HAP-1 (cell line): ENCODE data around the gene RNF150.

Experiments used
- DNase-seq, 2 experiments: peaks; one replicate each; pipeline ENCODE4 v3.0.0-alpha.2; 2016 to 2020; ENCODE audit warnings: low spot score in 2 of 2
- H3K27me3 ChIP-seq: fragments of 250-450 bp; sonication (Bioruptor Pico); 2 replicates; pipeline ENCODE4 v1.5.1; 2020; ENCODE audit warnings: low read depth, mild to moderate bottlenecking, moderate library complexity
- H3K36me3 ChIP-seq: fragments of 250-450 bp; sonication (Bioruptor Pico); replicated peaks from 2 replicates; pipeline ENCODE4 v1.5.1; 2020; ENCODE audit warnings: mild to moderate bottlenecking
- H3K4me1 ChIP-seq: fragments of 250-450 bp; sonication (Bioruptor Pico); 2 replicates; pipeline ENCODE4 v1.5.1; 2020; ENCODE audit warnings: mild to moderate bottlenecking
- H3K4me3 ChIP-seq: fragments of 250-450 bp; sonication (Bioruptor Pico); 2 replicates; pipeline ENCODE4 v1.5.1; 2020; ENCODE audit warnings: mild to moderate bottlenecking, moderate library complexity
- H3K9me3 ChIP-seq: fragments of 250-450 bp; sonication (Bioruptor Pico); 2 replicates; pipeline ENCODE4 v1.5.1; 2020; ENCODE audit warnings: mild to moderate bottlenecking, moderate library complexity
- in situ Hi-C: fragments of 300-500 bp; cut with MboI; formaldehyde crosslinking; loops from 3 replicates; pipeline ENCODE4 v1.14.3; 2020; ENCODE audit warnings: low sequenced_read_pairs, inconsistent platforms, mixed read lengths

RNF150 gene

DNA sequence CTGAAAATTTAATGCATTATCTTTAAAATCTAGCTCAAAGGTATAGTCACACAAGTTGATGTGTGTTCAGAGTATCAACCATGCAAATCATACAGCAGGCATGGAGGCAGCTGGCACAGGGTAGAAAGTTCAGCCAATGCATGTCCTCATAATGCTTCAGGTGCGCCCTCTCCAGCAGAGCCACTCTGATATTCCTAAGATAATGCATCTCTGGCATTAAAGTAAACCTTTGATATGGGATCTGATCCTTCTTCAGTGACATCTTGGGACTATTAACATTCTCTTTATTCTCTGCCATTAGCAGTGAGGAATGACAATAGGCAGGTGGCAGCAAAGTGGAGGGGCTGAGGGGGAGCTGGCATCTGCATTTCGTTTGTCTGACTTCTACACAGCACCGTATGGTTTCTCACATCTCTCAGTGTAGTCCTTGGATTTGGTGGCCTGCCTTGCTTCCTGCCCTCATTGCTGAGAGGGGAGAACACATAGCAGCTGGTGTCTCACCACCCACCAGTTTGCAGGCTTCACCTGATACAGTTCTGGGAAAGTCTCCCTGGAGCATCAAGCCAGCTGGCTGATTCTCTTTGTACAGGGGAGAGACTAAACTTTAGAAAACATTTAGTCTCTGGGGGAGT, 208.4 kb downstream of the RNF150 start:
- Histone ChIP-seq H3K27me3 (no peaks in the 10 kb centered on the region), H3K4me3 (no peak overlapping the region), H3K9me3 (no peaks in the 10 kb centered on the region), H3K4me1 (no peaks in the 10 kb centered on the region), H3K36me3 (no peaks in the 10 kb centered on the region)
- DNase-seq: no peak
- in situ Hi-C loops: no loop called here

DNA sequence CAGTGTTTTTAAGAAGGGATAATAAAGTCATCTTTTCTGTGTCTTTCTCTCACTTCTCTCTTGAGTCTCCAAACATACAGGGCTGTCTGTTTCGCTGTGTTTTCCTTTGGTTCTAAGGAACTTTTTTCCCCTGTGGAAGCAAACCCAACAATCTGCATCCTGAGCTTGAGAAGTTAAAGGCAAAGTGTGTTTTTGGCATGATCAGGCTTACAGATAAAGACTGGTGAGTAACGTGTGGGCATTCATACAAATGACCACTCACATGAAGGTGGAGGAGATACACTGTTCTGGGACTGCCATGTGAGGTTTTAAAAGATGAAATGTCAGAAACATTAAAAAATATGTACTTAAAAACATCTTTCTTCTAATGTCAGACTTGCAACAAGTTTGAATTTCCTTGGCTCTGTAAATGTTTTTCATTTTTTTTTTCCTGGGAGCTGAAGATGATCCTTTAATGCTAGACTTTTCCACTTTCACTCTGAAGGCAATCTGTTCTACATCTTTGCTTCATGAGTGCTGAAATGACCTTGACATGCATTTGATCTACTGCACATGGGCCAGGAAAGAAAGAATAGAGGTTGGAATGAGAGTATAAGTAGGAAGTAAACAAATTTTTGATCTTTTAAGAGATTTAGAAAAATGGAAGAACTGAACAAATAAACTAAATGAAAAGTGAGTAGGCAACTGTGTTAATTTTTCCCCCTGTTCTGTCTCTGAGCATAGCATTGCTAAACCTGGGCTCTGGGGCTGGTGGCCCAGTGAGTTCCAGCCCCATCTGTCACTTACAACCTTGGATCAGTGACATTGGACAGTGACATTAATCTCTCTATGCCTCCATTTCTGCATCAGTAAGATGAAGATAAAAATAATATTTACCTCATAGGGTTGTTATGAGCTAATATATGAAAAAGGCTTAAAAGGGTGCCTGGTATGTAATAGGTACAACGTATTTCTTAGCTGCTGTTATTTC, 226.0 kb downstream of the RNF150 start:
- no peaks in the 10 kb centered on the region for H3K9me3 ChIP-seq
- H3K27me3 ChIP-seq: no peaks in the 10 kb centered on the region
- in situ Hi-C loops: no loop called here
- H3K36me3 ChIP-seq: no peaks in the 10 kb centered on the region
- H3K4me3 ChIP-seq: no peak overlapping the region
- DNase-seq: no peak
- no peaks in the 10 kb centered on the region for H3K4me1 ChIP-seq

DNA sequence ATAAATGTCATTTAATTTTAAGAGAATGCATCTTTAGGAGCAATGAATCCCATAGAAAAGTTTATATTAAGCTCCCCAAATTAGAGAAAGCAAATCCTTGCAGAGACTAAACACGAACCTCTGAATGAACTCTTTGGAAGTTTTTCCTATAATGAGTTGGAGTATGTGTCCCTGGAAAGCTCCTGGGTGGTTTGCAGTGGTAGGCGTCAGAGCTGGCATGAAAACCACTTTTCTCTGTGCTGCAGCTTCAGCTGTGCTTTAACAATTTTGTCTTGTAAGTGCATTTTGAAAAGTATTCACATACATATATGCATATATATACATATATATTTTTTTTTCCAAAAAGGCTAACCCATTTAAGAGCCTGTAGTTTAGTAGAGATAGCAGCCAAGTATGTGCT, 228.4 kb downstream of the RNF150 start:
- no peak for DNase-seq
- in situ Hi-C loops: no loop called here
- Histone ChIP-seq H3K4me3 (no peak overlapping the region), H3K27me3 (no peaks in the 10 kb centered on the region), H3K4me1 (no peaks in the 10 kb centered on the region), H3K9me3 (no peaks in the 10 kb centered on the region), H3K36me3 (no peaks in the 10 kb centered on the region)

DNA sequence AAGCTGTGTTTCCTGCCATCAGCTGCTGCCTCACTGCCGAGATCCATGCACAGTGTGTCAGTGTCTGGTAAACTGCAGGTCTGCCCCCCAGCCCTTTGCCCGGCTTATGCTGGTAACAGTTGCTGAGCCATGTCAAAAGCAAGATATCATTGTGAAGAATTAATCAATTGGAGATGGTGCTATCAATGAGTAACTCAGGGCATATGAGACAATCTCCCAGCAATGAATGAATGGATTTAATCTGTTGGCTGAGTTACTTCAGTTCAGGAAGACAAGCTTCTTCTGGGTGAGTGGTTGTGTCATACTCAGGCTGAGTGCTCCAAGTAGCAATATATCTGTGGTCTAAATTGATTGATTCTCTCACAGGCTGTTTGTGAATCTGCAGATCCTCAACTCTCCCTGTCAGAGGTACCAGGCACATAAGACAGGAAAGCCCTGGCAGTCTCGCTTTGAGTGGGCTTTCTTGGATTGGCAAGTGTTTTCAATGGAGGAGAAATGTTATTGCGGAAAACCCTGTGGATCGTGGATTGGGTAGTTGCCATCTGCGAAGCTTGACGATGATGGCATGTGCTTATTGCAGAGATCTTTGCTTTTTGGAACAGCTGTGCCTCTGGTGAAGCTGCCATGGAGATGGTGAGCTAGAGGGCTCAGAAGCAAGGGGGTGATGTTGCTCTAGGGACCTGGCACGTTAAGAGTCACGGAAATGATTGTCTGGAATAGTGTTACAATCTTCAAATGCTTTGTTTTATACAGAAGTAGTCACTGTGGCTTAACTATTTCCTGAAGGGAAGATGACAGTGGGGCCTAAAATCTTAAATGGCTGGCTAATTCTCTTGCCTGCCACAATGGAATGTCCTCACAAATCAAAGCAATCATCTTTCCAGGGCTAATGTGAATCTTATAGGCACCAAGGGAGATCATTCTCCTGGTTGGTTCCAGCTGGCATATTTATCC, 229.5 kb downstream of the RNF150 start:
- H3K9me3 ChIP-seq: no peaks in the 10 kb centered on the region
- DNase-seq: no peak
- no peak overlapping the region for H3K4me3 ChIP-seq
- H3K27me3 ChIP-seq: no peaks in the 10 kb centered on the region
- H3K36me3 ChIP-seq: no peaks in the 10 kb centered on the region
- in situ Hi-C loops: no loop called here
- no peaks in the 10 kb centered on the region; the same call in none of the 2 replicates for H3K4me1 ChIP-seq

DNA sequence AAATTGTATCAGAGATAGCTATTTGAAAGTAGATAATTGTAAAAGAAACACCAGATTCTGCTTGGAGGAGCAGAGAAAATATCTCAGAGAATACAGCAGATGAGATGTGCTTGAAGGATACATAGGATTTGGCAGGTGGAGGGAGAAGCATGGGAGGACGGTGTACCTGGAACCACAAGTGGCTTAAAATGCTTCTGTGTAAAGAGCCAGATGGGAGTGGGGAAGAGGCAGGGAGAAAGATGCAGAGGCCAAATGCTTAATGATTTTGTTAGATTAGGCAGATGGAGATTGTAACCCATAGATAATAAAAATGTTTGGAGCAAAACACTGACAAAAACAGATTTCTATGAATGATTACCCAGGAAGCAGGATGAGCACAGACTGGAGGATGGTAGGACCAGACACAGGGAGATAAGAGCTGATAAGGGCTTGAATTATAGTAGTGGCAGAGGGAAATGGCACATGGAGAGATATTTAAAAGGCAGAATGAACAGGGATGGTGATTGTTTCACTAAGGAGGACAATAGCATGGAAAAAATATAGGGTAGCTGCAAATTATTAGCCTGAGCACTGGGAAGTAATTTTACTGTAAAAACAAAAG, 231.4 kb downstream of the RNF150 start:
- Histone ChIP-seq H3K4me1 (no peaks in the 10 kb centered on the region; the same call in none of the 2 replicates), H3K4me3 (no peak overlapping the region), H3K27me3 (no peaks in the 10 kb centered on the region), H3K9me3 (no peaks in the 10 kb centered on the region), H3K36me3 (no peaks in the 10 kb centered on the region)
- in situ Hi-C loops: no loop called here
- DNase-seq: no peak

DNA sequence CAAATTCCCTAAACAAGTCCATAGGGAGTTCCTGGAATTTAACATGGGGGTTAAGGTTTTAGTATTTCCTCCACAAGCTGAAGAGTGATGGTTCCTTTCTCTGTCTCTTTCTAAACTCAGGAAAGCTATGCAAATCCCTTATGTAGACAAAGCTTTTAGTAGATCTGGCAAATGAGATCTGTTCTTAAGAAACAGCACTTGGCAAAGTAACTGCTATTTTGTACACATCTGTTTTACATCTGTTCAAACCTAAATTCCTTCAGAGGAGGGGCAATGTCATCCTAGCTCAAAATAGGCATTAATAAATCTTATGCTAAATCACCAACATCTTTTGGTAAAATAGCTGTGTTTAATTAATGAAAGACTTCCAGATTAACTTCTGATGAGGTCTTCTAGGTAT, 239.3 kb downstream of the RNF150 start:
- no peaks in the 10 kb centered on the region for H3K9me3 ChIP-seq
- no peak overlapping the region for H3K4me3 ChIP-seq
- in situ Hi-C loops: no loop called here
- H3K27me3 ChIP-seq: no peaks in the 10 kb centered on the region
- peak in 1 of 2 experiments; percentile 51 for DNase-seq
- peaks cover 8% of the 10 kb centered on the region; the same call in 1 of the 2 replicates for H3K4me1 ChIP-seq
- no peaks in the 10 kb centered on the region for H3K36me3 ChIP-seq

DNA sequence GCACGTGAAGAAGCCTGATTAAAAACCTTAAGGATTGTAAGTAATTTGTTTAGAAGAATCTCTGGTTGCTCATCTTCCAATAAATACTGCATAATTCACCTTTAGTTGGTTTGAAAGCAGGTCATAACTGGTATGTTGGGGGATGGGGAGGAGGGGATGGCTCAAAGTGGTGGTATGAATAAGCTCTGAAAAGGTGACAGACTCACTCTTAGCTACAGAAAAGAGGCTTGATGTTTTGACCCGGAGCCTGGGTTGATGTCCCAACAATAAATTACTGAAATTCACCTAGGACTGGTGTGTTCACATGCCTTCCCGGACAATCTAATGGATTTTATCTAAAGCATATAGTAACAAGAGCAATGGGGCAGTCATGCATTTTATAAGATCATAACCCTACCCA, 245.2 kb downstream of the RNF150 start:
- DNase-seq: no peak
- no peaks in the 10 kb centered on the region for H3K36me3 ChIP-seq
- H3K4me3 ChIP-seq: no peak overlapping the region
- in situ Hi-C loops: no loop called here
- no peaks in the 10 kb centered on the region for H3K27me3 ChIP-seq
- H3K4me1 ChIP-seq: no peaks in the 10 kb centered on the region; the same call in 1 of the 2 replicates
- no peaks in the 10 kb centered on the region for H3K9me3 ChIP-seq

DNA sequence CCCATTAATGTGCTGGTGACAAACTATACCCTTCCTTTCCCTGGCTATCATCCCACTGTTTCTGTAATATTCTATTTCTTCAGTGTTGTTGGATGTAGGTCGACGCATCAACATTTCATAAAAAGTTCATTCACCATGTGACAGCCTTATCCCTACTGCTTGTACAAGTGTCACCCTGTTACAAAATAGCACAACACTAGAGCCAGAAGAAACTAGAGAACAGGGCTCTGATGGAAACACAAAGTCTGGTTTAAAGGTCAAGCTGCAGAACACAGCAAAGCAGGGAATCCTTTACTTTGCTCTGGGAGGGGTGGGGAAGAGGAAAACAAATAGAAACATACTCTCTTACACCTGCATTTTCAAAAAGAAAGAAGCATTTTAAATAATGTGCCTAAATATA, 245.8 kb downstream of the RNF150 start:
- Histone ChIP-seq H3K4me1 (no peaks in the 10 kb centered on the region; the same call in 1 of the 2 replicates), H3K36me3 (no peaks in the 10 kb centered on the region), H3K4me3 (no peak overlapping the region), H3K27me3 (no peaks in the 10 kb centered on the region), H3K9me3 (no peaks in the 10 kb centered on the region)
- in situ Hi-C loops: no loop called here
- DNase-seq: no peak

DNA sequence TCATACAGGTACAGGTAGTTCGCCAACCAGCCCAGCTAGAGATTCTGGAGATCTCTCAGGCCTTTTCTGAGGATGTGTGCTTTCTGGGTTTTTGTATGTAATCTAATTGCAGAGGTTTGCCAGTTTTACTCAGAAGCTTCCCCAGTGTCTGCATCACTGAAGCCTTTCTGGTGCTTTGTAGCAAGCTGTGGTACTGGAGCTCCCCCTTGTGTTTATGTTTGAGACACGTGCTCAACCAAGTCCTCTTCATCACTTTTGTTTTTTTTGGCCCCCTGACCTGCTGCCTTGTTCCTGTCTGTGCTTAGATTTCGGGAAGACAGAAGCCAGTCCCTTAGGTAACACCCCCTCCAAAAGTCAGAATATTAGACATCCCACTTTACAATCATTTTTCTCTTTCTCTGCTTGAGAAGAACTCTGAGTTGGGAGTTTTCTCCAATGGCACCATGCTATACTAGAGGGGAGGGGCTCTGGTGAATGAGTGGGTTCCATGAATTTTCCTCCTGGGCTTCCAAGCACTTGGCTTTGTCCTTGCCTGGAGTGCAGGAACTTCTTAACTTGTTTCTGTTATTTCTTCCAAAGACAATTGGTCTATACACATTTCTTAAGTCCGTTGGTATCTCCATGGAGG, 248.7 kb downstream of the RNF150 start:
- Histone ChIP-seq H3K4me1 (no peaks in the 10 kb centered on the region; the same call in 1 of the 2 replicates), H3K36me3 (no peaks in the 10 kb centered on the region), H3K27me3 (no peaks in the 10 kb centered on the region), H3K4me3 (no peak overlapping the region), H3K9me3 (no peaks in the 10 kb centered on the region)
- peak; percentile 76 to 78 for DNase-seq
- in situ Hi-C loops: no loop called here

DNA sequence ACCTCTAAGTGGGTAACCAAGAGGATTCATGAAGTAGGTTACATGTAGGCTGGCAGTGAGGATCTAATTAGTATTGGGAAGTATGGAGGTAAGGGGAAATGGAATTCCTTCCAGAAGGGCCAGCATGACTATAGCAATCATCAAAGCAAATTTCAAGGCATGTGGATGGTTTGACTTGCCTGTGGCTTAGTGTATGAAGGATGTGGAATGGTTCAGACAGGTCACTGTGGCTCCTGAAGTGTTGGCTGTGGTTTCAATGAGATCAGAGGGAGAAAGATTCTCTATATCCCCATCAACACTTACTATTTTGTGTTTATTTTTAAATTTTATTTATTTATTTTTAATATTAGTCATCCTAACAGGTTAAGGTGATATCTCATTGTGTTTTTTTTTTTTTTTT, 255.5 kb downstream of the RNF150 start:
- H3K27me3 ChIP-seq: no peaks in the 10 kb centered on the region

DNA sequence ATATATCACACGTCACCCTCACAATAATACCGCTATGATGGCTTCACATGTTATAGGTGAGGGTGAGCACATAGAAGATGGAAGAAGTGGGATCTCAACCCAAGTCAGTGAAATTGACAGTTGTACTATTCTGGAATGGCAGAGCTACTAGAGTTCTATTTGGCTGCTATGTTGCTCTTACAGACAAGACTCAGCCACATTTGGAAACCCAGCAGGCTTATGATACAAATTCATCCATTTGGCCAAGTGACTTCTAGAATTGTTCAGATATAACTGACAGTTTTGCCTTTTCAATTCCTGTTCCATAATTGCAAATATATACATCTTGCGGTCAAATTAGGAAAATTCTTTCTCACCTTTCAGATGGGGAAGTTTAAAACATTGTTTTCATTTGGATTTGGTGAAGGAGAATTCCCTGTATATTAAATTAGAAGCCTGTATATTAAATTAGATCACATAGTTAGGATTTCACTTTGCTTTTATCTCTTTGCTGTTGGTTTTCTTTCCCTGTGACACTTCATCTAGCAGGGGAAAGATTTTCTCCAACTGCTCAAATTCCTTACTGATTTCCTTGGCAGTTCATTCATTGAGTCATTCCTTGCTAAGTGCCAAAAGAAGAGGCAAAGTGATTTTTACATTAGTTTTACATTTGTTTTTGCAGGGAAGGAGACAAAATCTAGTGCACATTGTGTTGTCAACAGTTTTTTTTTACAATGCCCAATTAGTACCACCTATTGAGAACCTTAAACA, 256.5 kb downstream of the RNF150 start:
- Histone ChIP-seq H3K9me3 (no peaks in the 10 kb centered on the region), H3K27me3 (no peaks in the 10 kb centered on the region), H3K4me1 (peaks cover 9% of the 10 kb centered on the region), H3K36me3 (no peaks in the 10 kb centered on the region), H3K4me3 (no peak overlapping the region)
- DNase-seq: no peak
- in situ Hi-C loops: no loop called here

More for the DNA sequence above, 255.5 kb downstream of the RNF150 start:
- H3K4me3 ChIP-seq: no peak overlapping the region
- no peaks in the 10 kb centered on the region for H3K9me3 ChIP-seq
- DNase-seq: no peak
- peaks cover 9% of the 10 kb centered on the region for H3K4me1 ChIP-seq
- no peaks in the 10 kb centered on the region for H3K36me3 ChIP-seq
- in situ Hi-C loops: no loop called here

DNA sequence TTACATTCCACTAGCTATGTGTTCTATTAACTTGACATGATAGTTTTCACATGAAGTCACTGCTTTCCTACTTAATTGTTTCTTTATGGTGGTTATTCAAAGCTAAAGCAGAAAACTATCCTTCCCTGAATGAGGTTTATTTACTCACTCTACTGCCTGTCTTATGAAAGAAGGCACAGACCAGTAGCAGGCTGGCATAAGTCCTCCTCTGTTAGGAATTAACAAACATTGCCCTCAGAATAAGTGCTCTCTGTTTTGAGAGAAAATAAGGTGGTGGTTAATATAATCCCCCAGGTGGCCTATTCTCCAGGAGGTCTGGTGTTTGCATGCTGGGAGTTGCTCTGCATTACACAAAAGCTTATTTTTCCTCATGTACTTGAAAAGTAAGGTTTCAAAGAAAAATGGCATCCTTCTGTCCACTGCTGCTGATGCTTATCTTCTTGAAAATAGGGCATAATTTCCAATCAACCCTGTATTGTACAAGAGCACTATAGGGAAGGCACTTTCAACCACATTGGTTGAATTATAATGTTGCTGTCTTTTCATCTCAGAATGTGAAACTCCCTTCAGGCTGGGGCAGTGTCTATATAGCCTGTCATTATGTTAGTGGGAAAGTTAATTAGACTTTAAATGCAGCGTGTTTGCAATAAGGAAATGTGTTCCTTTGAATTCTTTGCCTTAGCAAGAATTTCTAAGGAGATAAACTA, 257.4 kb downstream of the RNF150 start:
- H3K4me1 ChIP-seq: peaks cover 9% of the 10 kb centered on the region

More for the DNA sequence above, 257.4 kb downstream of the RNF150 start:
- Histone ChIP-seq H3K36me3 (no peaks in the 10 kb centered on the region), H3K27me3 (no peaks in the 10 kb centered on the region), H3K9me3 (no peaks in the 10 kb centered on the region), H3K4me3 (no peak overlapping the region)
- in situ Hi-C loops: no loop called here
- peak; percentile 37 to 72 for DNase-seq
